Measurements from ENCODE around the gene MIDN.
A peak's percentile ranks its signal among the peaks of the same experiment; 100 is the strongest.

The MIDN gene

DNA sequence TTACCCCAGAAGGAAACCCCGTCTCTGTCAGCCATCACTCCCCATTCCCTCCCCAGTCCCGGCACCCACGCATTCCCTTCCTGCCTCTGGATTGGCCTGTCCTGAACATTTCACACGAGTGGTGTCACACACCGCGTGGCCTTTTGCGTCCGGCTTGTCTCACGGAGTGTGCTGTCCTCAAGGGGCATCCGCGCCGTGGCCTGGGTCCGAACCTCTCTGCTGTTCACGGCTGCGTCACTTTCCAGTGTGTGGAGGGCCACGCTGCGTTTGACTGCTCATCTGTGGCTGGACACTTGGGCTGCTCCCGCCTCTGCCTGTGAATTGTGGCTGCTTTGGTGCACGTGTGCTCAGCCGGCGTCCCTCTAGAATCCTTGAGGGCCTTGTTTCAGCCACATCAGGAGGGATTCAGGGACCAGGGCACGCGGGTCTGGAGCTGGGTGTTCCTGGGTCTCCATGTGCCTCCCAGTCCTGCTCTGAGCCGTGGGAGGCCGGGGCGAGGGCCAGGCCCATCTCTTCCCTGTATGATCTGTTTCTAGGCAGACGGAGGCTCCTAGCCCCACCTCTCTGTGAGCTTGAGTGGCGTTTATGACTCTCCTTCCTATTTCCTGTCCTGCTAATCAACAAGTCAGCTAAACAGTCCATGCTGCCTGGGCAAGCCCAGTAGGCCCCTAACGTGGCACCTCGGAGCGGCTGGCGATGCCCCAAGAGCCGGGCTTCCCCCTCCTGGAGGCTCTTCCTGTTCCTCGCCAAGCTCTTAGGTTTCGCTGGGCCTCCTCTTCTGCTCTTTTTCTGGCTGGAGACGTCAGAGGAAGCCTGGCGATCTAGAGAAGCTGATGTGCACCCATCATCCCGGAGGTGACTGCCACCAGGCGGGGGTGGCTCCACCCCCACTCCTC, 34.7 kb upstream of the MIDN start (continued):
- no peak for TF ChIP-seq ZNF302 (tag by site-specific recombination; IDR thresholded peaks at IDR 0.05; ENCODE audit: low read depth)

DNA sequence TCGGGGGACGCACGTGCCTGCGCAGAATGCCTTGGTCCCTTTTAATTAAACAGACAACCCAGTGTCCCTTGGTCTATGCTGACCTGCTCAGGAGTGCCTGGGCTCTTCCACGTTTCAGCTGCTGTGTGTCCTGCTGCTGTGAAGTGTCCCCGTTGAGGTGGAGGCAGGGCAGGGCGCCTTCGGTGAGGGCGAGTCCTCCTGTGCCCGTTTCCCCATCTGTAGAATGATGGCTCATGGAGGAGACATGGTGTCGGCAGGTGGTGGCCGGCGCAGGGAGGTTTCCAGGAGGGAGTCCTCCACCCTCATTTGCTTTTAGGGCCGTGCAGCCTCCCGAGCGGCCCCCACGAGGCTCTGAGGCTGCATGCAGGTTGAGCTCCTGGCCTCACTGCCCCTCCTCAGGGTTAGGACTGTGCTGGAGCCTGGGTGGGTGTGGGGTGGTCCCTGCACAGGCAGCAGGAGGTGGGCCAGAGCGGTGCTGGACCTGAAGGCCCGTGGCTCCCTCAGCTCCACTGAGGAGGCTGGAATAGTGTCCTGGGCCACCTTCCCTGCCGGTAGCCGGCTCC, 34.0 kb upstream of the MIDN start:
- Histone ChIP-seq H3K27ac (ENCODE audit: extremely low read depth, low read depth, low read length) (peak overlapping the region; percentile 51; the same call in 1 of the 2 replicates), H3K4me1 (ENCODE audit: control insufficient read depth, insufficient read depth, low read length) (peaks cover 12% of the 10 kb centered on the region; the same call in 1 of the 2 replicates), H3K4me3 (ENCODE audit: low read depth, low read length) (no peak overlapping the region), H3K9me3 (ENCODE audit: control insufficient read depth, insufficient read depth, low read depth, low read length) (no peaks in the 10 kb centered on the region), H3K36me3 (ENCODE audit: control insufficient read depth in 2 of 2, insufficient read depth in 1 of 2, low read length in 2 of 2) (peaks cover 14 to 34% of the 10 kb centered on the region in 2 experiments; a peak in 2 of 3 replicates)
- 0 out of 2 replicates have a peak, but pooled peaks have one; percentile 26 for TF ChIP-seq ZNF223 (tag by site-specific recombination; IDR thresholded peaks at IDR 0.05)
- TF ChIP-seq, protein P1, sequence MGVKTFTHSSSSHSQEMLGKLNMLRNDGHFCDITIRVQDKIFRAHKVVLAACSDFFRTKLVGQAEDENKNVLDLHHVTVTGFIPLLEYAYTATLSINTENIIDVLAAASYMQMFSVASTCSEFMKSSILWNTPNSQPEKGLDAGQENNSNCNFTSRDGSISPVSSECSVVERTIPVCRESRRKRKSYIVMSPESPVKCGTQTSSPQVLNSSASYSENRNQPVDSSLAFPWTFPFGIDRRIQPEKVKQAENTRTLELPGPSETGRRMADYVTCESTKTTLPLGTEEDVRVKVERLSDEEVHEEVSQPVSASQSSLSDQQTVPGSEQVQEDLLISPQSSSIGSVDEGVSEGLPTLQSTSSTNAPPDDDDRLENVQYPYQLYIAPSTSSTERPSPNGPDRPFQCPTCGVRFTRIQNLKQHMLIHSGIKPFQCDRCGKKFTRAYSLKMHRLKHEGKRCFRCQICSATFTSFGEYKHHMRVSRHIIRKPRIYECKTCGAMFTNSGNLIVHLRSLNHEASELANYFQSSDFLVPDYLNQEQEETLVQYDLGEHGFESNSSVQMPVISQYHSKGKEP (tag by site-specific recombination; IDR thresholded peaks at IDR 0.05), result no peak
- TF ChIP-seq ZIC2 (tag by site-specific recombination; IDR thresholded peaks at IDR 0.05), result 0 out of 2 replicates have a peak, but pooled peaks have one; percentile 12
- TF ChIP-seq BCL11A (tag by site-specific recombination; IDR thresholded peaks at IDR 0.05; ENCODE audit: low read depth), result no peak
- TF ChIP-seq ZNF600 (tag by site-specific recombination; IDR thresholded peaks at IDR 0.05), result peak; percentile 54; the same call in 1 of the 2 replicates
- ChIA-PET POLR2A (interaction anchor here (0.7 to 2.3 kb wide), 2 partner anchors 54 to 55 kb away, joined by 4 to 18 read pairs; partner anchors contain the start of gene CIRBP), CTCF (interaction anchor here (0.6 to 2.2 kb wide), 4 partner anchors 8 to 177 kb away, joined by 3 to 8 read pairs (median 4); no protein-coding TSS in a partner anchor)

DNA sequence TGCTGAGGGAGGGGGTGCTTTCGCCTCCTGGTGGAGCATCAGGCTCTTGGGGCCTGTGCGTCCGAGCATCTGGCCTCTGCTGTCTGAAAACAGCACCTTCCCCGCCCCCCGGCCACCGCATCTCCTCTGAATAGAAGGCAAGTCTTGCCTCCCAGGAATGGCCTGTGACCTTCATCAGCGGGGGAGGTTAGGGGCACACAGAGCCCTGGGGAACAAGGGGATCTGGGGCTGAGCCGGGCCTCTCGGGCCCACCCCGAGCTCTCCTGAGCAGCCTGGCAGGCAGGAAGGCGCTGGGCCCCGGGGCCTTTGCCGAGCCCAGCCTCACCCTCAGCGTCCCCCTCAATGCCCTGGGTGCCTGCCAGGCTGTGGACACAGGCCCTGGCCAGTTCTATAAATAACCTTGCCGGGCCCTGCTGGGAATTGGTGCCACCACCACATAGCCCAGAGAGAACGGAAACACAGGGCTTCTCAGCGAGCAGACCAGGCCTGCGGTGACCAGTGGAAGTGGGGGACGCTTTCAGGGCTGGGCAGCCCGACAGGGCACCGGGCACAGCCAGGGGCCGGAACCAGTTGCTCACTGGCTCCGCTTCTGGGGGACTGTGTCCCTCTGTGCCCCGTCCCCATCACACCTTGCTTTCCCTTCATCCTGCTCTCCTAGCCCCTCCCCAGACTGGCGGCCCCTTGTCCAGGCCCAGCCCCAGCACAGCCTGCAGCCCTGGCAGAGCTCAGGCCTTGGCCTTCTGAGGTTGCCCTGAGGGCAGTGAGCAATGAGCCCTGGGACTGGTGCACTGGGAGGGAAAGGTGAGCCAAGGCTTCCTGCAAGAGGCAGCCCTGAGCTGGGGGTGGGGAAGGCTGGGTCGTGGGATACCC, 33.3 kb upstream of the MIDN start:
- ChIA-PET POLR2A (interaction anchor here (0.7 to 0.8 kb wide), 2 partner anchors 54 to 91 kb away, joined by 4 to 8 read pairs; partner anchors contain the start of gene CIRBP), CTCF (interaction anchor here (0.6 to 2.2 kb wide), 4 partner anchors 7 to 178 kb away, joined by 3 to 8 read pairs (median 4); no protein-coding TSS in a partner anchor)
- TF ChIP-seq ZBTB48 (tag by site-specific recombination; IDR thresholded peaks at IDR 0.05), result peak; percentile 58; the same call in 1 of the 2 replicates
- TF ChIP-seq ZBTB7A (tag by site-specific recombination; IDR thresholded peaks at IDR 0.05; ENCODE audit: low read depth), result no peak
- TF ChIP-seq ZBTB8A (tag by site-specific recombination; IDR thresholded peaks at IDR 0.05), result 0 out of 2 replicates have a peak, but pooled peaks have one; percentile 31
- TF ChIP-seq, protein P2, sequence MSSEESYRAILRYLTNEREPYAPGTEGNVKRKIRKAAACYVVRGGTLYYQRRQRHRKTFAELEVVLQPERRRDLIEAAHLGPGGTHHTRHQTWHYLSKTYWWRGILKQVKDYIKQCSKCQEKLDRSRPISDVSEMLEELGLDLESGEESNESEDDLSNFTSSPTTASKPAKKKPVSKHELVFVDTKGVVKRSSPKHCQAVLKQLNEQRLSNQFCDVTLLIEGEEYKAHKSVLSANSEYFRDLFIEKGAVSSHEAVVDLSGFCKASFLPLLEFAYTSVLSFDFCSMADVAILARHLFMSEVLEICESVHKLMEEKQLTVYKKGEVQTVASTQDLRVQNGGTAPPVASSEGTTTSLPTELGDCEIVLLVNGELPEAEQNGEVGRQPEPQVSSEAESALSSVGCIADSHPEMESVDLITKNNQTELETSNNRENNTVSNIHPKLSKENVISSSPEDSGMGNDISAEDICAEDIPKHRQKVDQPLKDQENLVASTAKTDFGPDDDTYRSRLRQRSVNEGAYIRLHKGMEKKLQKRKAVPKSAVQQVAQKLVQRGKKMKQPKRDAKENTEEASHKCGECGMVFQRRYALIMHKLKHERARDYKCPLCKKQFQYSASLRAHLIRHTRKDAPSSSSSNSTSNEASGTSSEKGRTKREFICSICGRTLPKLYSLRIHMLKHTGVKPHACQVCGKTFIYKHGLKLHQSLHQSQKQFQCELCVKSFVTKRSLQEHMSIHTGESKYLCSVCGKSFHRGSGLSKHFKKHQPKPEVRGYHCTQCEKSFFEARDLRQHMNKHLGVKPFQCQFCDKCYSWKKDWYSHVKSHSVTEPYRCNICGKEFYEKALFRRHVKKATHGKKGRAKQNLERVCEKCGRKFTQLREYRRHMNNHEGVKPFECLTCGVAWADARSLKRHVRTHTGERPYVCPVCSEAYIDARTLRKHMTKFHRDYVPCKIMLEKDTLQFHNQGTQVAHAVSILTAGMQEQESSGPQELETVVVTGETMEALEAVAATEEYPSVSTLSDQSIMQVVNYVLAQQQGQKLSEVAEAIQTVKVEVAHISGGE (tag by site-specific recombination; conservative IDR thresholded peaks at IDR 0.05; ENCODE audit: low read depth), result peak; percentile 90
- peak; percentile 46; the same call in 1 of the 2 replicates for TF ChIP-seq ZNF10 (tag by site-specific recombination; IDR thresholded peaks at IDR 0.05)
- TF ChIP-seq ZSCAN16 (tag by site-specific recombination; IDR thresholded peaks at IDR 0.05), result no peak
- no peak for TF ChIP-seq ZNF23 (tag by site-specific recombination; IDR thresholded peaks at IDR 0.05; ENCODE audit: borderline replicate concordance)
- TF ChIP-seq, protein P3, sequence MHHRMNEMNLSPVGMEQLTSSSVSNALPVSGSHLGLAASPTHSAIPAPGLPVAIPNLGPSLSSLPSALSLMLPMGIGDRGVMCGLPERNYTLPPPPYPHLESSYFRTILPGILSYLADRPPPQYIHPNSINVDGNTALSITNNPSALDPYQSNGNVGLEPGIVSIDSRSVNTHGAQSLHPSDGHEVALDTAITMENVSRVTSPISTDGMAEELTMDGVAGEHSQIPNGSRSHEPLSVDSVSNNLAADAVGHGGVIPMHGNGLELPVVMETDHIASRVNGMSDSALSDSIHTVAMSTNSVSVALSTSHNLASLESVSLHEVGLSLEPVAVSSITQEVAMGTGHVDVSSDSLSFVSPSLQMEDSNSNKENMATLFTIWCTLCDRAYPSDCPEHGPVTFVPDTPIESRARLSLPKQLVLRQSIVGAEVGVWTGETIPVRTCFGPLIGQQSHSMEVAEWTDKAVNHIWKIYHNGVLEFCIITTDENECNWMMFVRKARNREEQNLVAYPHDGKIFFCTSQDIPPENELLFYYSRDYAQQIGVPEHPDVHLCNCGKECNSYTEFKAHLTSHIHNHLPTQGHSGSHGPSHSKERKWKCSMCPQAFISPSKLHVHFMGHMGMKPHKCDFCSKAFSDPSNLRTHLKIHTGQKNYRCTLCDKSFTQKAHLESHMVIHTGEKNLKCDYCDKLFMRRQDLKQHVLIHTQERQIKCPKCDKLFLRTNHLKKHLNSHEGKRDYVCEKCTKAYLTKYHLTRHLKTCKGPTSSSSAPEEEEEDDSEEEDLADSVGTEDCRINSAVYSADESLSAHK (tag by site-specific recombination; IDR thresholded peaks at IDR 0.05), result no peak
- 0 out of 2 replicates have a peak, but pooled peaks have one; percentile 13 for TF ChIP-seq ZNF600 (tag by site-specific recombination; IDR thresholded peaks at IDR 0.05)
- Histone ChIP-seq H3K27ac (ENCODE audit: extremely low read depth, low read depth, low read length) (peak overlapping the region; percentile 17), H3K9me3 (ENCODE audit: control insufficient read depth, insufficient read depth, low read depth, low read length) (no peaks in the 10 kb centered on the region), H3K4me1 (ENCODE audit: control insufficient read depth, insufficient read depth, low read length) (peaks cover 12% of the 10 kb centered on the region; the same call in 1 of the 2 replicates), H3K4me3 (ENCODE audit: low read depth, low read length) (no peak overlapping the region), H3K36me3 (ENCODE audit: control insufficient read depth in 2 of 2, insufficient read depth in 1 of 2, low read length in 2 of 2) (peaks cover 14 to 31% of the 10 kb centered on the region in 2 experiments; a peak in 2 of 3 replicates)
